HG02759 (cell line): ENCODE data around the gene PAQR4.

Source experiments
- ATAC-seq: cut with Tn5 transposase; IDR thresholded peaks from one replicate; pipeline ENCODE4 v1.9.1; 2021; ENCODE audit warnings: mild to moderate bottlenecking, moderate library complexity; ENCODE audit not compliant: unreplicated experiment

The PAQR4 gene

GRCh38 chr16:2963723-2964474, 5.2 kb upstream of the PAQR4 start, which contains the start of gene KREMEN2:
Gene KREMEN2 (plus strand): TSS chr16:2964275. CDS start chr16:2964521, 246 bp downstream.
- ATAC-seq, result no peak

GRCh38 chr16:2964475-2965336, 4.4 kb upstream of the PAQR4 start:
- no peak for ATAC-seq

GRCh38 chr16:2966043-2966807, 2.9 kb upstream of the PAQR4 start:
- ATAC-seq, result no peak

- no peak for ATAC-seq
These were observed 2.3 kb upstream of the PAQR4 start for GRCh38 chr16:2966808-2967191.

- no peak for ATAC-seq
These were observed 1.9 kb upstream of the PAQR4 start for GRCh38 chr16:2967211-2967631.

- no peak for ATAC-seq
These were observed 1.4 kb upstream of the PAQR4 start for GRCh38 chr16:2967721-2968161.

- no peak for ATAC-seq
These were observed 795 bp upstream of the PAQR4 start for GRCh38 chr16:2968368-2968737.

- ATAC-seq, result peak; percentile 41
These were observed 685 bp downstream of the PAQR4 start for GRCh38 chr16:2969545-2970521.

GRCh38 chr16:2970563-2970962, 1.4 kb downstream of the PAQR4 start:
- no peak for ATAC-seq

GRCh38 chr16:2971134-2971984, 2.2 kb downstream of the PAQR4 start:
- ATAC-seq, result no peak

GRCh38 chr16:2971985-2972784, 3.0 kb downstream of the PAQR4 start:
- no peak for ATAC-seq

- ATAC-seq, result no peak
These were observed 3.9 kb downstream of the PAQR4 start for GRCh38 chr16:2973093-2973492.

- no peak for ATAC-seq
These were observed 4.6 kb downstream of the PAQR4 start for GRCh38 chr16:2973605-2974318.

GRCh38 chr16:2974319-2975056, 5.3 kb downstream of the PAQR4 start:
- ATAC-seq, result no peak

- no peak for ATAC-seq
These were observed 6.1 kb downstream of the PAQR4 start for GRCh38 chr16:2975161-2975795.

GRCh38 chr16:2976201-2976600, 7.1 kb downstream of the PAQR4 start:
- ATAC-seq, result no peak

GRCh38 chr16:2976673-2977072, 7.5 kb downstream of the PAQR4 start:
- ATAC-seq, result no peak
